ENCODE results near the gene MACIR. TPM values are rescaled to one million over a fixed set of nuclear protein-coding genes. Genes with fewer than 3 reads are reported as not detected.

The MACIR gene
- polyA plus RNA-seq, 3 donors from 2014 or later, result 2.8 to 6.5 (median 3.3) TPM

DNA sequence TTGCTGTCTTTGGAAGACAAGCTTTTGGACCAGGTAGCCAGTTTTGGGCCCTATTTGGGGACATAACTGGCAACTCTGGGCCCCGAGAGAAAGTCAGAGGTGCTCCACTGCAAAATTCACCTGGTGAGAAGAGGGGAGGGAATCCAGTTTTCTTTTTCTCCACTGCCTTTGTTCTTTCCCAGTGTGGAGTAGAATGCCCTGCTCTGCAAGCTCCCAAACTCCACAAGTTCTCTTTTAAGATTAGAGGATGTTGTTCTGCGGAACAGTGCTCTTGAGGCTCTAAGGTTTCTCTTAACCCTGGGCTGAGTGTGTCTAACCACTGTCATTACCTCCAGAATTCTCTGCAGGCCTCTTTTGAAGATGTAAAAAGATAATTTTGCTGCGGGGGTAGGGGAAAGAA is 25.3 kb downstream of the MACIR start:
- Mint-ChIP-seq H3K9me3 (no peaks in the 10 kb centered on the region), H3K27ac (no peak overlapping the region), H3K27me3 (ENCODE audit: low read depth in 3 of 3) (no peaks in the 10 kb centered on the region), H3K4me3 (no peak overlapping the region), H3K4me1 (no peaks in the 10 kb centered on the region), H3K36me3 (peaks cover 0 to 9% (median 5%) of the 10 kb centered on the region in 3 donors)
- DNase-seq, result no peak

DNA sequence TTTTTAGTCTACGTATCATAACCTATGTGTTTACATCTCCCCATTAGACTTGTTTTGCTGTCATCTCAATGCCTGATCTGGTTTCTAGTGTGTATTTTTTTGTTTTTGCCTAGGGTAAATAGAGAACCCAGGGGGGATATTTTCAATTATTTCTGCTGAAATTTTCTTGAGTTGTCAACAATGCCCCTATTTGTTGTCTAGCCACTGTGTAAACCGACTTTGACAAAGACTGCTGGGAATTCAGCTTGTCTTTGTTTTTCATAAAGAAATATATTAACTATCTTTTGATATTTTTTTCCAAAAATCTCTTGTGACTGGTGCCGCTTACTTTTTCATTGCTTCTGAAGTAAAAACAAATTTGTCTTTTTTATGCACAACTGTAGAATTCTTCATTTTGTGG is 28.1 kb downstream of the MACIR start:
- Mint-ChIP-seq H3K27me3 (ENCODE audit: low read depth in 3 of 3) (no peaks in the 10 kb centered on the region), H3K27ac (no peak overlapping the region), H3K9me3 (no peaks in the 10 kb centered on the region), H3K4me1 (no peaks in the 10 kb centered on the region), H3K4me3 (no peak overlapping the region), H3K36me3 (peaks cover 0 to 2% (median 0%) of the 10 kb centered on the region in 3 donors)
- DNase-seq, result no peak

DNA sequence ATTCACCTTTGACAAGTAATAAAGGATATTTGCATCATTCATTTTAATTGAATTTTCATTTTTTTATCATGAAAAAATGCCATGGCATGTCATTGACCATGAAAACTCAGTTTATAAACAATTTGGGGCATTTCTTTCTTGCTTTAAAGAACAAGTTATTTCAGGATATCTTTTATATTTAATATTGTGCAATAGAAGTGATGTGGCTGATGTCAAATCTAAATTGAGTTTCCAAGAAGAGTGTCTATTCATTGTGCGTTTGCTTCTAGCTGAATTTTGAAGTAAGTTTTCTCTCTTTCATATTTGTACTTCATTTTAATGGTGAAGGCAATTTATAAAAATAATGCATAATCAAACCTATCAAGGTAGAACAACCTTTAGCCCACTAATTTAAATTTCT is 30.5 kb downstream of the MACIR start:
- DNase-seq, result no peak
- Mint-ChIP-seq H3K4me1 (no peaks in the 10 kb centered on the region), H3K9me3 (no peaks in the 10 kb centered on the region), H3K4me3 (no peak overlapping the region), H3K36me3 (no peaks in the 10 kb centered on the region), H3K27me3 (ENCODE audit: low read depth in 3 of 3) (no peaks in the 10 kb centered on the region), H3K27ac (no peak overlapping the region)

DNA sequence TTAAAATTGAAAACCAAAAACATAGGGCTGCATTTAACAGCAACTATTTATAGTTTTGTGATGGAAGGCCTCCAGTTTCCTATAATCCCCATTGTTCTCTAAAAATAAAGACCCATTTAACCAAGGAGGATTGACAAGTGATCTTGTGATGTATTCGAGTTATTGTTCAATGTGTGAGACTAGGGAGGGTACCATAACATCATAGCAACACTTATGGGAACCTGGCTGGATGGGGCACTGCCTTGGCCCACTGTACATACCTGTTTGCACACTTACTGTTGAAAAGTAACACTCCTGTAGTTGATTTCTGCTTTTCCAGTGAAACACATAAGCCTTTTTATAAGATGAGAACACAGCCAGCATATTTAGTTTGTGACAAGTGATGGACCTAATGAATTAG is 32.3 kb downstream of the MACIR start:
- H3K9me3 Mint-ChIP-seq, result no peaks in the 10 kb centered on the region
- no peak overlapping the region for H3K27ac Mint-ChIP-seq
- no peaks in the 10 kb centered on the region for H3K36me3 Mint-ChIP-seq

DNA sequence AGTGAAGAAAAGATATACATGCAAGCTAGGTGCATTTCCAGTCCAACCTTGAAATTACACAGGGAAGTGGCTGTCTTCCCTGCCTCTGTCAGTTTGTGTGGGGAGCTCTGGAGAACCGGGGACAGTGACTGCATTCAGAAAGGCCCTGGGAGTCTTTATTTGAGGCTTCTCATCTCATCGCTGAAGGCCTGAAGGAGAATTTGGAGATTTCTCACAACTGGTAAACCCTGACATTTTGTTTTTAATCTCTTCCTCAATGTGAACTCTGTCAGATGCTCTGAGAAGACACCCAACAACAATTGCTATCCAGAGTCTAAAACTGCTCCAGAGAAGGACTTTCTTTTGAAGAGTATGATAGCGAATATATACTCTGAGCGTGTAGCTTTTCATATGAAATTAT is 33.0 kb downstream of the MACIR start:
- H3K9me3 Mint-ChIP-seq, result no peaks in the 10 kb centered on the region
- no peaks in the 10 kb centered on the region for H3K36me3 Mint-ChIP-seq
- DNase-seq, result no peak
- no peaks in the 10 kb centered on the region for H3K4me1 Mint-ChIP-seq
- H3K27ac Mint-ChIP-seq, result no peak overlapping the region
- peaks cover 0 to 2% (median 0%) of the 10 kb centered on the region in 3 donors for H3K27me3 Mint-ChIP-seq (ENCODE audit: low read depth in 3 of 3)
- no peak overlapping the region for H3K4me3 Mint-ChIP-seq

More for the DNA sequence above, 32.3 kb downstream of the MACIR start:
- Mint-ChIP-seq H3K4me1 (no peaks in the 10 kb centered on the region), H3K4me3 (no peak overlapping the region), H3K27me3 (ENCODE audit: low read depth in 3 of 3) (peaks cover 0 to 2% (median 0%) of the 10 kb centered on the region in 3 donors)
- DNase-seq, result no peak

DNA sequence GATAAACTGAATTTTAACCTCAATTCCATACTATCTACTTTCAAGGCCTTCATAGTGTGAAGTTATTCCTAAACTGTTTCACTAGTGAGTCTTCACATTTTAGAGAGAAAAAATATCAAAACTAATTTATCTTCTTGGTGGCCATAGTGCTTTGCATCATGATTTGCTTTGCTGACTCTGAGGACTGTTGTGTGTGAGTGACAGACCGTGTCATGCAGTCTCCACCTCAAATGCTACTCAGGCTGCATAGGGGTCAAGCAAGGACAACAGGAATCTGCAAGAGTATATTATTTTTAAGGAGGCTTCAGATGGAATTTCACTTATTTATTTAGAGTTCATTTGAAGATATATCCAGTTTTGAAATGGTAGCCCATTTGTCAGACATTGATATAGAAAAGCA is 34.5 kb downstream of the MACIR start:
- Mint-ChIP-seq H3K4me1 (no peaks in the 10 kb centered on the region), H3K4me3 (no peak overlapping the region), H3K27me3 (ENCODE audit: low read depth in 3 of 3) (peaks cover 0 to 2% (median 1%) of the 10 kb centered on the region in 3 donors), H3K27ac (no peak overlapping the region), H3K36me3 (no peaks in the 10 kb centered on the region), H3K9me3 (no peaks in the 10 kb centered on the region)
- no peak for DNase-seq

DNA sequence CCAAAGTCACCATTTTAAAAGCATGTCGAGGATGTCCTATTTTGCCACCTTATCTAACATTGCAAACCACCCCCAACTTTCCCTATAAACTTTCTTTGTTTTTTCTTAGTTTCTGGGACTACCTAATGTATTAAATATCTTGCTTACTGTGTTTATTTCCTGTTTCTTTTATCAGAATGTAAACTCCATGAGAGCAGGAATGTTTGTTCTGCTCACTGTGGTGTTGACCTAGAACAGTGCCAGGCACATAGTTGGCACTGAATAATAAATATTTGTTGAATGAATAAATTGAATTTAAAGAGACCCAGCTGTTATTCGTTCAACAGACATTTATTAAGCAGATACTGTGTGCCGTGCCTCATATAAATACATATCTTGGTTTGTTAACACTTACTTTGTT is 35.2 kb downstream of the MACIR start:
- H3K4me1 Mint-ChIP-seq, result no peaks in the 10 kb centered on the region
- no peak overlapping the region for H3K4me3 Mint-ChIP-seq
- peaks cover 0 to 2% (median 1%) of the 10 kb centered on the region in 3 donors for H3K27me3 Mint-ChIP-seq (ENCODE audit: low read depth in 3 of 3)
- H3K36me3 Mint-ChIP-seq, result no peaks in the 10 kb centered on the region
- no peak overlapping the region for H3K27ac Mint-ChIP-seq
- H3K9me3 Mint-ChIP-seq, result no peaks in the 10 kb centered on the region
- no peak for DNase-seq

DNA sequence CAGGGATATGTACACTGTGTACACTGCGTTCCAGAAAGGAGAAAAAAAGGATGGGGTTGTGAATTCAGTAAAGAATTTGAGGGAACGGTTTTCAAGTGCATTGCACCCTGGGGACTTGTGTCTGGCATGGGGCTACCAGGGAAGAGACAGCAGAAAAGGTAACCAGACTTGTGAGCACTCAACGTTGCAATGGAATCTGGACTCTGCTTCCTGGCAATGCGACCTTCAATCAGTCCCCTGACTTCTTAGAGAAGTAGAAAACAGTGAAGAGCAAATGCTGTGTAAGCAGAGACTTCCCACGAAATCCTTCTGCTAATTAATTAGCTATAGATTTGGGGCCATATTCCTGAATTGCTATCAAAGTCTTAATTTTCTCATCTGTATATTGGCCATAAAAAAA is 36.3 kb downstream of the MACIR start:
- no peaks in the 10 kb centered on the region for H3K9me3 Mint-ChIP-seq

DNA sequence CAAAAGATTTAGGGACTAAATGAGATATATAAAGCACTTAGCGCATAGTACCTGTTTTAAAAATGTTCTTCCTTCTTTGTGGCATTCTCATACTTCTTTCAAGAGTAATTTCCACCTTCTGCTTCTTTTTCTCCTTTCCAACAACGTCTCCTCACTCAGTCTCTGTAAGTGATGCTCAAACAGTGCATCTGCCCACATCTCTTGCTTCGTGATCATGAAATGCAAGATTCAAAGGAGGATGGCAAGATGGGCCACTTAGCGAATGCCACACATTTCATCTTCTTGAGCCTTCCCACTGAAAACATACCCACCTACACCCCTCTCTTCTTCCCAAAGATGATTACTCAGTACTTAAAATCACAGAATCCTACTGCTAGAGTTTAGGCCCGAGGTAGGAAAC is 36.9 kb downstream of the MACIR start:
- Mint-ChIP-seq H3K4me3 (no peak overlapping the region), H3K9me3 (no peaks in the 10 kb centered on the region), H3K4me1 (no peaks in the 10 kb centered on the region), H3K27me3 (ENCODE audit: low read depth in 3 of 3) (peaks cover 0 to 4% (median 1%) of the 10 kb centered on the region in 3 donors), H3K27ac (no peak overlapping the region), H3K36me3 (no peaks in the 10 kb centered on the region)
- no peak for DNase-seq

More for the DNA sequence above, 36.3 kb downstream of the MACIR start:
- Mint-ChIP-seq H3K4me1 (no peaks in the 10 kb centered on the region), H3K27me3 (ENCODE audit: low read depth in 3 of 3) (peaks cover 0 to 4% (median 1%) of the 10 kb centered on the region in 3 donors), H3K4me3 (no peak overlapping the region), H3K27ac (no peak overlapping the region), H3K36me3 (no peaks in the 10 kb centered on the region)
- no peak for DNase-seq

DNA sequence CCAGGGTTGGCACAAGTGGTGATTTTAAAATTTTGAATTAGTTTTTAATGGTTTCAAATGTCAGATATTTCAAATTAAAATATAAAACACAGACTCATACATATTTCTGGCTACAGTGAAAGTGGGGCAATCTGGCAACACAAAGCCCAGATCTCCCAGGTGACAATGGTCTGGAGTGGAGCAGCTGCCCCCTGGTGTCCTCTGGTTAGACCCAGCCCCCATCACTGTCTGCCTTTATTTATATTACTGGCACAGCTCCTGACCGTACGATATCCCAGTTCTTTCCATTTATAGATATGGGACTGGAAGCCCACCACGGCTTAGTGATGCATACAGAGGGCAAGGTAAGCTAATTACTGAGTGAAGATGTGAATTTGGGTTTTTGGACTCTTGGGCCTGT is 37.3 kb downstream of the MACIR start:
- Mint-ChIP-seq H3K27me3 (ENCODE audit: low read depth in 3 of 3) (peaks cover 0 to 4% (median 1%) of the 10 kb centered on the region in 3 donors), H3K9me3 (no peaks in the 10 kb centered on the region), H3K27ac (no peak overlapping the region), H3K4me3 (no peak overlapping the region), H3K4me1 (no peaks in the 10 kb centered on the region), H3K36me3 (no peaks in the 10 kb centered on the region)
- DNase-seq, result no peak

DNA sequence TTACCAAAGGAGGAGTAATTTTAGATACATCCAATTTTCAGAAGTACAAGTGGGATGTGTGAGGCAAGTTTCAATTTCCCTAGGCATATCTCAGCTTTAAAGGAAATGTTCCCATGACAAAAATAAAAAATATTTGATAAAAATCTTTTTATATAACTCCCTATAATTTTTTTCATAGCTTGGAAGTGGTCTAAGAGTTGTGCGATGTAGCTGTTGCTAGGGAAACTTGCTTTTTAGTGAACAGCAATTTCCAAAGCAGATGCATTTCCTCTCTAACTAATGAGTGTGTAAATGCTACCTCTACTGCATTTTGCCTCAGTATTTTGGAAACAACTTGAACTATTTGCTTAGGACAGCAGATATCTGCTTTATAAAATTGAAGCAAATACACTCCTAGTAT is 39.6 kb downstream of the MACIR start:
- H3K9me3 Mint-ChIP-seq, result peaks cover 0 to 3% (median 0%) of the 10 kb centered on the region in 6 donors
- H3K27ac Mint-ChIP-seq, result no peak overlapping the region
- no peak overlapping the region for H3K4me3 Mint-ChIP-seq
- H3K36me3 Mint-ChIP-seq, result no peaks in the 10 kb centered on the region
- DNase-seq, result no peak
- no peaks in the 10 kb centered on the region for H3K4me1 Mint-ChIP-seq
- peaks cover 0 to 4% (median 1%) of the 10 kb centered on the region in 3 donors for H3K27me3 Mint-ChIP-seq (ENCODE audit: low read depth in 3 of 3)

DNA sequence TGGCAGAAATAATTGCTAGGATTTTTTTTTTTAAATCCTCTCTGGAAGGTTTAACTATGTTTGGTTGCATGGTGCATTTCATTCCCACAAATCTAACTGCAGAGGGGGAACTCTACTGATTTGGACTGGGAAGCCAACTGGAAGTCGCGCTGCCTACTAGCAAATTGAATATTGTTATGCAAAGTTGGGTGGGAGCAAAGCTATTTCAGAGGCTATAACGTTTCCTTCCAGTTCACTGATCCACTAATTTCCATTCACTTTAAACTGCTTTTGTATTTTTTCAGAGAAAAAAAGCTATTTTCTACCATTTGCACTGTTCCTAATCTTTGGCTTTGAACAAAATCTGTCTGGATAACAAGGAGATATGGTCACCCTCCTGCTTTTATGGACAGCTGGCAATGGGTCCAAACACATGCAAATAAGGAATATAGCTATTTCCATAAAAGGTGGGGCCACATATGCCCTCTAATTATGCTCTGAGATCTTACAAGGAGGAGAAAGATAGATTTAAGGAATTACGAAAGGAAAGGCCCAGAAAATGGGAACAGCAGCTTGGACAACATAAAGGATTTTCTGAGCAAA is 40.1 kb downstream of the MACIR start:
- H3K9me3 Mint-ChIP-seq, result peaks cover 0 to 3% (median 0%) of the 10 kb centered on the region in 6 donors

DNA sequence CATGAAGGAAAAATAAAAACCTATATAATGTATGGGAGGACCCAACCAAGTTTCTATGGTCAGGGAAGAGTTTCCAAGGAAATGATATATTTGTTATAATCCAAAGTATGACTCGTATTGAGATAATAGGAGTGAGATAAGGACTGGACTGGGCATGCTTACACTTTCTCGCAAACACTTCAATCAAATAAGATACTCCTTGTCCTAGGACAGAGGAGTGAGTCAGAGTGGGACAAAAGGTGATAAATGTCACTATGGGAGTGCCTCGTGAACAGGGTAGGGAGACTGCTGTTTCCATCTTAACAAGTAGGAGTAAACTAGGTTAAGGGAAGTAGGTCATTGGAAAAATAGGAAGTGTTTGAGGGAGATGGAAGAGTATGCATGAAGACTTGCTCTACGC is 47.2 kb downstream of the MACIR start:
- Mint-ChIP-seq H3K4me1 (no peaks in the 10 kb centered on the region), H3K27me3 (ENCODE audit: low read depth in 3 of 3) (peaks cover 0 to 9% (median 0%) of the 10 kb centered on the region in 3 donors), H3K36me3 (no peaks in the 10 kb centered on the region), H3K27ac (no peak overlapping the region), H3K4me3 (no peak overlapping the region), H3K9me3 (peaks cover 0 to 3% (median 0%) of the 10 kb centered on the region in 6 donors)
- DNase-seq, result no peak

More for the DNA sequence above, 40.1 kb downstream of the MACIR start:
- Mint-ChIP-seq H3K27me3 (ENCODE audit: low read depth in 3 of 3) (peaks cover 0 to 4% (median 1%) of the 10 kb centered on the region in 3 donors), H3K4me3 (no peak overlapping the region), H3K4me1 (no peaks in the 10 kb centered on the region), H3K27ac (no peak overlapping the region), H3K36me3 (no peaks in the 10 kb centered on the region)
- no peak for DNase-seq

DNA sequence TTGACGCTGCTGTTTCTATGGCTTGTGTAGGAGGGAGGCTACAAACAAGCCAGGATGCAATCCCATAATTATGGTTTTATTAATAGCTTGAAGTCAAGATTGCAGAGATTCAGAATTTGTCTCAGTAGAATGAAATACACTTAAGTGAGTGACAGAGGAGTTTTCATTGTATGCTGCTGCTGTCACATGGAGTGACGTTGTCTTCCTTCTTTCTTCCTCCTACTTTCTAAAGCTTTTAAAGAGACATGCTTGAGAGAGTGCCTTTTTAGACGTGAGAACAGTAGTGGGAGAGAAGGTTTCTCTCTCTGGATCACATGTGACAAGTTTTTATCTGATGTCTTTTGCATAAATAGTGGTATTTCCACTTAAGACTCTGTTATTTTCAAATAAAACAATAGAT is 48.9 kb downstream of the MACIR start:
- Mint-ChIP-seq H3K4me3 (no peak overlapping the region), H3K27ac (no peak overlapping the region), H3K27me3 (ENCODE audit: low read depth in 3 of 3) (peaks cover 0 to 9% (median 0%) of the 10 kb centered on the region in 3 donors), H3K4me1 (no peaks in the 10 kb centered on the region), H3K36me3 (no peaks in the 10 kb centered on the region), H3K9me3 (peaks cover 0 to 3% (median 0%) of the 10 kb centered on the region in 6 donors)
- no peak for DNase-seq

DNA sequence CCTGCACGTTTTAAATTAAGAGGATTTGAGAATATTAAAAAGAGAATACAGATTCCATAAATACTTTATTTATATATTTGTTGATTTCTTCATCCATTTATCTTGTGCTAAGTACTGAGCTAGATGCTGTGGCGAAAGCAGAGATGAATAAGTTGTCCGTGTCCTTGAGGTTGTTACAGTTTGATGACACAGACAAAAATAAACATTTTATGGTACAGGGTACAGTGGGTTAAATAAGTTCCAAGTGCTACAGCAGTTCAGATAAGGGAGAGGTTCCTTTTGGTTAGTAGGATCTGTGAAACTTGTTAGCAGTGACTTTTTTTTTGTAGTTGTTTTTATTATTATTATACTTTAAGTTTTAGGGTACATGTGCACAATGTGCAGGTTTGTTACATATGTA is 50.2 kb downstream of the MACIR start:
- no peak for DNase-seq
- H3K27me3 Mint-ChIP-seq (ENCODE audit: low read depth in 3 of 3), result peaks cover 0 to 9% (median 0%) of the 10 kb centered on the region in 3 donors
- peaks cover 0 to 2% (median 0%) of the 10 kb centered on the region in 6 donors for H3K9me3 Mint-ChIP-seq
- H3K4me3 Mint-ChIP-seq, result no peak overlapping the region
- H3K36me3 Mint-ChIP-seq, result no peaks in the 10 kb centered on the region
- no peaks in the 10 kb centered on the region for H3K4me1 Mint-ChIP-seq
- H3K27ac Mint-ChIP-seq, result no peak overlapping the region
